Mesothelial cell of epicardium (in vitro differentiated cells): ENCODE data around the gene NTN4. TPM values are rescaled to one million over a fixed set of nuclear protein-coding genes. Genes with fewer than 3 reads are reported as not detected.
A peak's percentile ranks its signal among the peaks of the same experiment; 100 is the strongest.

Experiments
- DNase-seq, 2 experiments: peaks; one replicate each; pipeline ENCODE4 v3.0.0; 2021; ENCODE audit warnings: low spot score in 2 of 2; ENCODE audit not compliant: unreplicated experiment in 2 of 2
- H3K27ac Mint-ChIP-seq: 2 replicates; pipeline ENCODE4 v1.8.0; 2021; ENCODE audit warnings: mixed read lengths
- H3K27me3 Mint-ChIP-seq: 2 replicates; pipeline ENCODE4 v1.8.0; 2021; ENCODE audit warnings: low read depth, mixed read lengths
- H3K36me3 Mint-ChIP-seq: 2 replicates; pipeline ENCODE4 v1.8.0; 2021; ENCODE audit warnings: mixed read lengths
- H3K4me1 Mint-ChIP-seq: 2 replicates; pipeline ENCODE4 v1.8.0; 2021; ENCODE audit warnings: mixed read lengths
- H3K4me3 Mint-ChIP-seq: 2 replicates; pipeline ENCODE4 v1.8.0; 2021; ENCODE audit warnings: mild to moderate bottlenecking, moderate library complexity, mixed read lengths
- H3K9me3 Mint-ChIP-seq: 2 replicates; pipeline ENCODE4 v1.8.0; 2021; ENCODE audit warnings: mixed read lengths
- total RNA-seq: library from RNA; stranded (reverse); gene quantifications from 3 replicates; pipeline ENCODE4 v1.2.1, GENCODE V29; 2021
- TF ChIP-seq, protein P1 (sequence below): fragments of 200-600 bp; sonication (generic); IDR thresholded peaks from one replicate; pipeline ENCODE4 v1.5.0; 2021; ENCODE audit warnings: antibody characterized with exemption; ENCODE audit not compliant: unreplicated experiment

Gene NTN4
- total RNA-seq, 1 donor from 2014 or later, result 6.0 TPM

DNA sequence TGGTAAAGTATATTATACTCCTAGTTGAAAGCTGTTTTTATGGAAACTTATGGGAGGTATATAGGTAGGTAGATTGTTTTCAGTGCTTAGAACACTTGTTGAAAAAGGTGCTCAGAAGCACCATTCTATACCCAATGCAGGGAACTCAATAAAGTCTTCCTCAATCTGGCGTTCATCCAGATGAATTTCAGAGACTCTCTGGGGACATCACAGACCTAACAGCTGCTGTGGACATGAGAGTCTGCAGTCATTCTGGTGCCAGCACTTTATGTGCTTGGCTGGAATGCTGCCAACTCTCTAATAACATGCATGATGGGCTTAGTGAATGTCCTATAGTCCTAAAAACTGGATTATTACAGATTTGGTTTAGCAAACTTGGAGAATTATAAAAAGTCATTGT, 115.9 kb downstream of the NTN4 start:
- no peak overlapping the region for H3K4me3 Mint-ChIP-seq

DNA sequence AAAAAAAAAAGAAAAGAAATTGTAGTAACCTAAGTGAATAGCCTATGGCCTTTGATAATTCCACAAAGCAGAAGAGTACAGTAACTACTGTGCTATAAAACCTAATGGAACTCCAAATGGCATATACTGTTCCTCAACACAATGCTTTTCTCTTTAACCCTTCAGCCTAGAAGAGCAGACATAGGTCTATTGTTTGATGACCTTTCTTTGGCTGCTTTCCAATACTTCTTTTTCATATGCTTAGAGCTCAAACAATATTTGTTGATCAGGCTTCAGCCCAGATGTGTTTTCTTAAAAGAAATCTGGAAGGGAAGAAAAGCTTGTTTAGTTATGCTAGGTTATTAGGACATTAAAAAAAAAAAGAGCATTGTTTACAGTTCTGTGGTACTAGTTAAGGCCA, 116.4 kb downstream of the NTN4 start:
- H3K36me3 Mint-ChIP-seq, result peaks cover 3% of the 10 kb centered on the region
- DNase-seq, result no peak
- no peaks in the 10 kb centered on the region for H3K27me3 Mint-ChIP-seq
- TF ChIP-seq, protein P1, sequence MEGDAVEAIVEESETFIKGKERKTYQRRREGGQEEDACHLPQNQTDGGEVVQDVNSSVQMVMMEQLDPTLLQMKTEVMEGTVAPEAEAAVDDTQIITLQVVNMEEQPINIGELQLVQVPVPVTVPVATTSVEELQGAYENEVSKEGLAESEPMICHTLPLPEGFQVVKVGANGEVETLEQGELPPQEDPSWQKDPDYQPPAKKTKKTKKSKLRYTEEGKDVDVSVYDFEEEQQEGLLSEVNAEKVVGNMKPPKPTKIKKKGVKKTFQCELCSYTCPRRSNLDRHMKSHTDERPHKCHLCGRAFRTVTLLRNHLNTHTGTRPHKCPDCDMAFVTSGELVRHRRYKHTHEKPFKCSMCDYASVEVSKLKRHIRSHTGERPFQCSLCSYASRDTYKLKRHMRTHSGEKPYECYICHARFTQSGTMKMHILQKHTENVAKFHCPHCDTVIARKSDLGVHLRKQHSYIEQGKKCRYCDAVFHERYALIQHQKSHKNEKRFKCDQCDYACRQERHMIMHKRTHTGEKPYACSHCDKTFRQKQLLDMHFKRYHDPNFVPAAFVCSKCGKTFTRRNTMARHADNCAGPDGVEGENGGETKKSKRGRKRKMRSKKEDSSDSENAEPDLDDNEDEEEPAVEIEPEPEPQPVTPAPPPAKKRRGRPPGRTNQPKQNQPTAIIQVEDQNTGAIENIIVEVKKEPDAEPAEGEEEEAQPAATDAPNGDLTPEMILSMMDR, result no peak
- peaks cover 3% of the 10 kb centered on the region for H3K9me3 Mint-ChIP-seq
- H3K4me1 Mint-ChIP-seq, result peaks cover 25% of the 10 kb centered on the region
- peak overlapping the region; percentile 81 for H3K27ac Mint-ChIP-seq
- no peak overlapping the region for H3K4me3 Mint-ChIP-seq

More for the DNA sequence above, 115.9 kb downstream of the NTN4 start:
- Mint-ChIP-seq H3K9me3 (peaks cover 3% of the 10 kb centered on the region), H3K36me3 (peaks cover 3% of the 10 kb centered on the region), H3K27ac (peak overlapping the region; percentile 81), H3K27me3 (no peaks in the 10 kb centered on the region), H3K4me1 (peaks cover 23% of the 10 kb centered on the region)
- no peak for DNase-seq
- TF ChIP-seq, protein P1, result no peak

DNA sequence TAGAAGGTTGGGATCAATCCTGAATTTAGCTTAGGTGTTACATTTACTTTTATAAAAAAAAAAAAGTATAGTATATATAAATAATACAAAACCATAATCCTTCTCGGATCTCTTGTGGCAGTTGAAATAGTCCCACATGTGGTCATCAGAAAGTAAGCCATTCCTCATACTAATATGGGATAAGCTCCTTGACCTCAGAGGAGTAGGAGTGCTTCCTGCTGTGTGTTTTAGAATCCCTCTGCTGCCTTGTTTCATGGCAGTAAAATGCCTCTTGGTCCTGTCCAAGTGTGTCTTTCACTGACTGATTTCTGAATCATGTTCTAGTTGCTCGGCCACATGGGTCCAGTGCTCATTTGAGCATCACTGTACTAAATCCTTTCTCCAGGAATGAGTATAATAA, 117.0 kb downstream of the NTN4 start:
- Mint-ChIP-seq H3K27ac (no peak overlapping the region), H3K27me3 (no peaks in the 10 kb centered on the region), H3K9me3 (peaks cover 3% of the 10 kb centered on the region), H3K4me3 (no peak overlapping the region), H3K36me3 (peaks cover 3% of the 10 kb centered on the region), H3K4me1 (peaks cover 25% of the 10 kb centered on the region)
- TF ChIP-seq, protein P1, result no peak
- no peak for DNase-seq

DNA sequence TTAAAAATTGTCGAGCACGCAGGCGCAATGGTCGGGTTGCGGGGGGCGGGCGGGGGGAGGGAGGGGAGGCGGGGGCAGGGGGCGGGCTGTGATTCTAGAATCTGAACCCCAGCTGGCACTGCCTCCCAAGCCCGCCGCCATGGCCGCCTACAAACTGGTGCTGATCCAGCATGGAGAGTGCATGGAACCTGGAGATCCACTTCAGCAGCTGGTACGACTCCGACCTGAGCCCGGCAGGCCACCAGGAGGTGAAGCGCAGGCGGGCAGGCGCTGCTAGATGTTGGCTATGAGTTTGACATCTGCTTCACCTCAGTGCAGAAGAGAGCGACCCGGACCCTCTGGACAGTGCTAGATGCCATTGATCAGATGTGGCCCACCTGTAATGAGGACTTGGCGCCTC, 118.4 kb downstream of the NTN4 start:
- no peaks in the 10 kb centered on the region for H3K27me3 Mint-ChIP-seq
- no peak for DNase-seq
- TF ChIP-seq, protein P1, result no peak
- no peak overlapping the region for H3K27ac Mint-ChIP-seq
- H3K4me1 Mint-ChIP-seq, result peaks cover 25% of the 10 kb centered on the region
- H3K9me3 Mint-ChIP-seq, result no peaks in the 10 kb centered on the region
- H3K4me3 Mint-ChIP-seq, result no peak overlapping the region
- no peaks in the 10 kb centered on the region for H3K36me3 Mint-ChIP-seq

DNA sequence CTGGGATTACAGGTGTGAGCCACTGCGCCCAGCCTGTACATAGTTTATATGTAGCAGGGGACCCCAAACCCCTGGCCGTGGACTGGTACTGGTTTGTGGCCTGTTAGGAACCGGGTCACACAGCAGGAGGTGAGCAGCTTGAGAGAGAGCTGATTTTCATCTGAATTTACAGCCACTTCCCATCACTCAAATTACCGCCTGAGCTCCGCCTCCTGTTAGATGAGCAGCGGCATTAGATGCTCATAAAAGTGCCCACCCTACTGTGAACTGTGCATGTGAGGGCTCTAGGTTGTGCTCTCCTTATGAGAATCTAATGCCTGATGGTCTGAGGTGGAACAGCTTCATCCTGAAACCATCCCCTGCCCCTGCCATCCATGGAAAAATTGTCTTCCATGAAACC, 119.3 kb downstream of the NTN4 start:
- no peaks in the 10 kb centered on the region for H3K36me3 Mint-ChIP-seq
- H3K4me1 Mint-ChIP-seq, result peaks cover 25% of the 10 kb centered on the region
- TF ChIP-seq, protein P1, result no peak
- no peaks in the 10 kb centered on the region for H3K27me3 Mint-ChIP-seq
- H3K4me3 Mint-ChIP-seq, result no peak overlapping the region
- no peak for DNase-seq
- no peak overlapping the region for H3K27ac Mint-ChIP-seq
- H3K9me3 Mint-ChIP-seq, result no peaks in the 10 kb centered on the region

DNA sequence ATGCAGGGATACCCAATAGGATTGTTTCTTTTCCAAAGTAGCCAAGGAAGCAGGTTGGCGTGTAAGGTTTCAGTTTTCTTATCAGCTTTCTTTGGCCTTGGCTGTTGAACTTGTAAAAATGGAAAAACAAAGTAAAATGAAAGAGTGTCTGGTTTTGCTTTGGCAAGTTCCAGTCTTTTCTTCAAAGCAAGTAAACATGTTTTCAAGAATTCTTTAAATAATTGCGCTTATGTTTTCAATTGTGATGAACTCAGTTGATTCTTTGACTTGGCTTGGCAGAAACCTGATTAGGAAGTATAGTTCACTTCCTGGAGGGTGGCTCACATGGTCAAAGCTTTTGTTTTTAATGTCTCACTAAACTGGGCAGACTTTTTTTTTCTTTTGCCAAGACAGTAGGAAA, 127.0 kb downstream of the NTN4 start:
- TF ChIP-seq, protein P1, result no peak
- no peak for DNase-seq
- Mint-ChIP-seq H3K4me3 (no peak overlapping the region), H3K27ac (no peak overlapping the region), H3K27me3 (no peaks in the 10 kb centered on the region), H3K4me1 (peaks cover 11% of the 10 kb centered on the region), H3K9me3 (no peaks in the 10 kb centered on the region), H3K36me3 (no peaks in the 10 kb centered on the region)
